ENCODE results near the gene EFCAB9.
"Not testable (repeated sequence)": the region's sequence is repeated elsewhere in the genome, so short reads cannot be mapped to it uniquely, and the experiment has no call there.

DNA sequence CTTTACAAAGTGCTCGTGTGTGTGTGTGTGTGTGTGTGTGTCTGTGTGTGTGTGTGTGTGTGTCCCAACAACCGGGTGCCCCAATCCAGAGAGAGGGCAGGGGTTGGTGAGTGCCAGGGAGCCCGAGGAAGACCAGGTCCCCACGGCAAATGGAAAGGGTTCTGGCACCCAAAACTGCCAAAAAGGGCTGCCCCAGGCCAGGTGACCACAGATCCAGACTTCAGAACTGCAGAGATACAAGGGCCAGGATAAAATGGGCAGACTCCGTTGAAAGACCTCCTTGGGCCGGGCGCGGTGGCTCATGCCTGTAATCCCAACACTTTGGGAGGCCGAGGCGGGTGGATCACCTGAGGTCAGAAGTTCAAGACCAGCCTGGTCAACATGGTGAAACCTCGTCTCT is 44.5 kb upstream of the EFCAB9 start:
- TF ChIP-seq, protein P1, sequence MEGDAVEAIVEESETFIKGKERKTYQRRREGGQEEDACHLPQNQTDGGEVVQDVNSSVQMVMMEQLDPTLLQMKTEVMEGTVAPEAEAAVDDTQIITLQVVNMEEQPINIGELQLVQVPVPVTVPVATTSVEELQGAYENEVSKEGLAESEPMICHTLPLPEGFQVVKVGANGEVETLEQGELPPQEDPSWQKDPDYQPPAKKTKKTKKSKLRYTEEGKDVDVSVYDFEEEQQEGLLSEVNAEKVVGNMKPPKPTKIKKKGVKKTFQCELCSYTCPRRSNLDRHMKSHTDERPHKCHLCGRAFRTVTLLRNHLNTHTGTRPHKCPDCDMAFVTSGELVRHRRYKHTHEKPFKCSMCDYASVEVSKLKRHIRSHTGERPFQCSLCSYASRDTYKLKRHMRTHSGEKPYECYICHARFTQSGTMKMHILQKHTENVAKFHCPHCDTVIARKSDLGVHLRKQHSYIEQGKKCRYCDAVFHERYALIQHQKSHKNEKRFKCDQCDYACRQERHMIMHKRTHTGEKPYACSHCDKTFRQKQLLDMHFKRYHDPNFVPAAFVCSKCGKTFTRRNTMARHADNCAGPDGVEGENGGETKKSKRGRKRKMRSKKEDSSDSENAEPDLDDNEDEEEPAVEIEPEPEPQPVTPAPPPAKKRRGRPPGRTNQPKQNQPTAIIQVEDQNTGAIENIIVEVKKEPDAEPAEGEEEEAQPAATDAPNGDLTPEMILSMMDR (IDR thresholded peaks at IDR 0.05): not testable (repeated sequence)
- not testable (repeated sequence) for TF ChIP-seq POLR2A (IDR thresholded peaks at IDR 0.05; ENCODE audit: low read depth)

Data from esophagus muscularis mucosa (tissue), 3 donors.